ENCODE results near the gene CCZ1B.
"Not testable (repeated sequence)": the region's sequence is repeated elsewhere in the genome, so short reads cannot be mapped to it uniquely, and the experiment has no call there.

Gene CCZ1B

DNA sequence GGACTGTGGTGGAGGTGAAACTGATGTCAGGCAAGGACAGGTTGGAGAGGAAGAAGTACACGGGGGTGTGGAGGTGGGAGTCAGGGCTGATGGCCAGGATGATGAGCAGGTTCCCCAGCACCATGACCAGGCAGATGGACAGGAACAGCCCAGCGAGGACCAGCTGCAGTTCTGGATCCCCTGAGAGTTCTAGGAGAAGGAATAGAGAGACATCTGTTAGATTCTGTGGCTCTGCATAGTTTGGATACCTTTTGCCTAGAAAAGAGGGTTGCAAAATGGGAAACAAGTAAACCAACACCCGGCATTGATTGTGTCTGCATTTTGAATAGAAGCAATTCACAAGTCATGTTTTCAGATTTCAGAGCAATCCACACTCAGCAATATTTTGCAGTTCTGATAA lies 9.4 kb upstream of the CCZ1B start:
- in situ Hi-C loops (cut with MboI; ENCODE audit: low pct_unique_long_range_greater_than_20kb, low sequenced_read_pairs); DNase-seq: not testable (repeated sequence)

DNA sequence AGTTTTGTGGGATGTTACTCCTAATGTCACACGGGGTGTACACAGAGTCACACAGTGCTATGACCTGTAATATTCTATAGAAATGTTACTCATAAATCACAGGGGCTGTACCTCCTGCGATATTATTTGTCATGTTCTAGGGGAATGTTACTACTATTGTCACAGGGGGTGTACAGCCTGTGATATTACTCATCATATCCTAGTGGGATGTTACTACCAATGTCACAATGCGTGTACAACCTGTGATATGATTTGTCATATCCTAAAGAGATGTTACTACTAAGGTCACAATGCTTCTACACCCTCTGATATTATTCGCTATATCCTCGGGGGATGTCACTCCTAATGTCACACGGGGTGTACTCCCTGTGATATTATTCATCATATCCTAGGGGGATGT lies 7.6 kb upstream of the CCZ1B start:
- DNase-seq: no peak
- in situ Hi-C loops (cut with MboI; ENCODE audit: low pct_unique_long_range_greater_than_20kb, low sequenced_read_pairs): no loop called here

DNA sequence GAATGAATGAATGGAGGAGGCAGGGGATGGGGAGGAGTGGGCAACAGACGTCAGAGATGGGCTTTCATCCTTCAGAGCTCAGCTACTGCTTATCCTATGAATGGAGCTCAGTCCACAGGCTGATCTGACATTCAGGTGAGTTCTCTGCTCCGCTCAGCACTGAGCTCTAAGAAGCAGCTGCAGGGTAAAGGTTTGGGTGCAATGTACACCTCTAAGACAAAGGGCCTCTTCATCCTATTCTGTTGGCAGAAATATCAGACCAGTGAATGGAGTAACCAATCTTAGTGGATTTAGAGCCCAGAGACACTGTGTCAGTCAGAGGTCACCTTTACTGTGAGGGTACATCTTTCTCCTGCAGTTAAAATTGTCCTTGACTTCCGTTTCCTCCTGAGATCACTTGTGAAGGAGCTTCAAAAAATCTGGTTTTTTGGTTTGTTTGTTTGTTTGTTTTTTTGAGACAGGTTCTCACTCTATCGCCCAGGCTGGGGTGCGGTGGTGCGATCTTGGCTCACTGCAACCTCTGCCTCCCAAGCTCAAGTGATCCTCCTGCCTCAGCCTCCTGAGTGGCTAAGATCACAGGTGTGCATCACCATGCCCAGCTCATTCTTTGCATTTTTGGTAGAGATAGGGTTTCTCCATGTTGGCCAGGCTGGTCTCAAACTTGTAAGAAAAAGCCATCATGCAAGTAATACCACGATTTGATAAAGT lies 5.1 kb upstream of the CCZ1B start:
- DNase-seq: no peak
- in situ Hi-C loops (cut with MboI; ENCODE audit: low pct_unique_long_range_greater_than_20kb, low sequenced_read_pairs): no loop called here

DNA sequence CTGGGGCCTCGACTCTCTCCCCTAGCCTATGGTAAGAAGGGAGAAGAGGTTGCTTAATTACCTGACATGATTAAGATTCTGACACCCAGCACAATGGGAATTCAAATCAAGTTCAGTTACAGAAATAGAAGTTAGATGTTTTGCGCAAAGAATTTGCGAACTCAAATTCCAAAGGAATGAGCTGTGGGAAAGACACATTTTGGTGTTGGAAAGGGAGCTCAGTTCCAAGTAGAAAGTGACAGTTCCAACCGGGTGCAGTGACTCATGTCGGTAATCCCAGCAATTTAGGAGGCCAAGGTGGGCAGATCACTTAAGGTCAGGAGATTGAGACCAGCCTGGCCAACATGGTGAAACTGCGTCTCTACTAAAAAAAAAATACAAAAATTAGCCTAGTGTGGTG lies 4.0 kb upstream of the CCZ1B start:
- DNase-seq; in situ Hi-C loops (cut with MboI; ENCODE audit: low pct_unique_long_range_greater_than_20kb, low sequenced_read_pairs): not testable (repeated sequence)

DNA sequence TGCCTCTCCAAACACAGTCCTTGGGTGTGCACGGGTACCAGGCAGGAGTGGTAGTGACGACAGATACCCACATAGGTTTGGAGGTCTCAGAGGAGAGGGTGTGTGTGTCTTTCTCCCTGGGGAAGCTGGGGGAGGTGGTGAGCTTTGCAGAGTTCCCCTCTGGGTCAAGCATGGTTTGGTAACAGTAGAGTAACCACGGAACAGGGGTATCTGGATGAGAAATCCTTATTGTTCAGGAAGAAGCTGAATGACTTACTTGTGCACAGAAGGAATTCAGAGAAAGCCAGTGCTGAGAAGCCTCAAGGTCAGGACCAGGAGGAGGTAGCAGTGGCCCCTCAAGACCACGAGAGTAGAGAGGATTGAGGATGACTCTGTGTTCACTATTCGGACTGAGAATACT lies 3.5 kb upstream of the CCZ1B start:
- in situ Hi-C loops (cut with MboI; ENCODE audit: low pct_unique_long_range_greater_than_20kb, low sequenced_read_pairs); DNase-seq: not testable (repeated sequence)

DNA sequence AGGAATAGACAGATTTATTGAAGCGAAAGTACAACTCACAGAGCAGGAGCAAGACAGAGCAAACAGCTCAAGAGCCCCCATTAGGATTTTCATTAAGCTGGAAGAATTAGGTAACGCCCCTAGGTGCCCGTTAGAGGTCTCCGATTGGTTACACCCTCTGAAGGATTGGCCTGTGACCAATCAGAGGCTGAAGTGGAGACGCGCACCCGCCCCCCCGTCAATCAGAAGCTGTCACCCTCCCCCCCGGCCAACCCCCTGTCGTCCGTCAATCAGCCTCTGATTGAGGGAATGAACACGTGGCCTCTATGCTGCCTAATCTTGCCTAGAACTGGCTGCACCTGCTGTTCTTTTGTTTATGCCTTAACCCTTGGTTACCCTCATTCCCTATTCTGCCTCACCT lies 1.1 kb upstream of the CCZ1B start:
- in situ Hi-C loops (cut with MboI; ENCODE audit: low pct_unique_long_range_greater_than_20kb, low sequenced_read_pairs); DNase-seq: not testable (repeated sequence)

DNA sequence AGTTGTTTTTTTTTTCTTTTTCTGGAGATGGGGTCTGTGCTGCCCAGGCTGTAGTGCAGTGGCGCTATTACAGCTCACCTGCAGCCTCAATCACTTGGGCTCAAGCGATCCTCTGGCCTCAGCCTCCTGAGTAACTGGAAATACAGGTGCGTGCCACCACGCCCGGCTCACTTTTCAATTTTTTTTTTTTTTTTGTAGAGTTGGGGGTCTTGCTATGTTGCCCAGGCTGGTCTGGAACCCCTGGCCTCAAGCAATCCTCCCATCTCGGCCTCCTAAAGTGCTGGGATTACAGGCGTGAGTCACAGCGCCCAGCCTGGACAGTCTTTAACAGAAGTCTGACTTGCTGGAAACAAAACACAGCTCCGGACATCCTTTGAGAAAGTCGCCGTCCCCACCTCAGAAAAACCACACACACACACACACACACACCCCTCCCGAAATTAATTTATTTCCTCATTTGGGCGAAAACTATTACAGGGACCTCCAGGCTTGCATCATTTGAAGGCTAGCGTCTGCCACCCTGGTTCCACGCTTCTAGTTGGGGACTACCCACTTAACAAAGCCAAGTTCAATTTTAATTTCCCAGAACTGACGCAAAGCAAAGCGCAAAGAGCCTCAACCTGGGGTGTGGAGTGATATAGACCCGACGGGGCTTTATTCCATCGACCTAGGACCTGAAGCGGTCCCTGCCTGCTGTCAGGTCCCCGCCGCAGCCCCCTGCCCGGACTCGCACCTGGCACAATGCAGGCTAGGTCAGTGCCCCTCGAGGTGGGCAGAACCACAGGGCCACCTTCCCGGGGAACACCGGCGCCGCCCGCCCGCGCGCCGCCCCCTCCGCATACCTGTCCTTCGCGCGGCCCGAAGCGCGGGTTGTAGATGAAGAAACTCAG lies 594 bp downstream of the CCZ1B start:
- DNase-seq; in situ Hi-C loops (cut with MboI; ENCODE audit: low pct_unique_long_range_greater_than_20kb, low sequenced_read_pairs): not testable (repeated sequence)

DNA sequence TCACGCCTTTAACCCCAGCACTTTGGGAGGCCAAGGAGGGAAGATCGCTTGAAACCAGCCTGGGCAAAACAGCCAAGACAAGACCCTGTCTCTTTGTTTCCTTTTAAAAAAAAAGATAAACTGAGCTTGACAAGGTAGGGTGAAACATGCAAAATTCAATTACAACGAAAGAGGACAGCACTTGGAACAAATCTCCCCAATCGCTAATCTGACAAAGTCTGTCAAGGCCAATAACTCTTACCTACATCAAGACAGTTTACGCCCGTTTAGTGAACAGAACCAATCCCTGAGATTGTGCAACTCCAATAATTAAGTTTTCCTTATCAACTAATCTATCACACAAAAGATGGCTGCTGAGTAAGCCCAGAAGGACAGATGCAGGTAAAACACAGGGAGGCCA lies 4.5 kb downstream of the CCZ1B start:
- not testable (repeated sequence) for DNase-seq
- in situ Hi-C loops (cut with MboI; ENCODE audit: low pct_unique_long_range_greater_than_20kb, low sequenced_read_pairs): loop anchor here (25.0 kb wide), 1 partner anchor 909 kb away; no protein-coding TSS in a partner anchor

DNA sequence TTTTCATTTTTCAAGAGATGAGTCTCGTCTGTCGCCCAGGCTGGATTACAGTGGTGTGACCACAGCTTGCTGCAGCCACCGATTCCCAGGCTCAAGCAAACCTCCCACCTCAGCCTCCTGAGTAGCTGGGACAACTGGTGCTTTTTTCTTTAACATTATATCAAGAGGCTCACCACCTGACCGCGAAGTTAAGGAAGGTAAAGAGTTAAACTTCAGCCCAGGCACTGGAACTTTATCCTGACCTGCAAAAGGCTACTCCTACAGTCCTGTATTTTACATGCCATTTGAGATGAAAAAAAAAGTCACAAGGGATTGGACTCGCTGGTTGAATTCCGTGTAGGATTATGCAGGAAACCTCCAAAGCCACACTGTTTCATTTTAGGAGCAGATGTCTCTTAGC lies 10.6 kb downstream of the CCZ1B start:
- DNase-seq: not testable (repeated sequence)
- in situ Hi-C loops (cut with MboI; ENCODE audit: low pct_unique_long_range_greater_than_20kb, low sequenced_read_pairs): loop anchor here (25.0 kb wide), 1 partner anchor 903 kb away; no protein-coding TSS in a partner anchor

DNA sequence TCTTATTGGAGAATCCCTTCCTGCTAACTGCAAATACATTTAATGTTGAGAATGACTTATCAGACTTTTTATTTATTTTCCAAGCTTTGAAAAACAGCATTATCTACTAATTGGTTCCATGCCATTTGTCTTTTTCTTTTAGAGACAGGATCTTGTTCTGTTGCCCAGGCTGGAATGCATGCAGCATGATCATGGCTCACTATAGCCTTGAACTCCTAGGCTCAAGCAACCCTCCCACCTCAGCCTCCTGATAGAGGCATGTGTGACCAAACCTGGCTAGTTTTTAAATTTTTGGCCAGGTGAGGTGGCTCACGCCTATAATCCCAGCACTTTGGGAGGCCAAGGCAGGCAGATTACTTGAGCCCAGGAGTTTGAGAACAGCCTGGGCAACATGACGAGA lies 13.1 kb downstream of the CCZ1B start:
- in situ Hi-C loops (cut with MboI; ENCODE audit: low pct_unique_long_range_greater_than_20kb, low sequenced_read_pairs): loop anchor here (25.0 kb wide), 1 partner anchor 901 kb away; no protein-coding TSS in a partner anchor
- DNase-seq: not testable (repeated sequence)

DNA sequence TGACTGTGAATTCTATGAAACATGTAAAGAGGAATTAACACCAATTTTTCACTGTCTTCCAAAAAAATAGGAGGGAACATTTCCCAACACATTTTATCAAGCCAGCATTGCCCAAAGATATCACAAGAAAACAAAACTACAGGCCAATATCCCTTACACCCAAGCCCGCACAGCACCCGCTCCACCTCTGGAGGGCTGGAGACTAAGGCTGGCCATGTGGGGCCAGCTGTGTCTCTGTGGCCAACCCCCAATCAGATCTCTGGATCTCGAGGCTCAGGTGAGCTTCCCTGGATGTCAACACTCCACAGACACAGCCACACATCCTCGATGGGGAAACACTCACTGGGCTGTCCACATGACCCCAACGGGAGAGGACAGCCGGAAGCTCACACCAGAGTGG lies 18.1 kb downstream of the CCZ1B start:
- not testable (repeated sequence) for DNase-seq
- in situ Hi-C loops (cut with MboI; ENCODE audit: low pct_unique_long_range_greater_than_20kb, low sequenced_read_pairs): loop anchor here (25.0 kb wide), 1 partner anchor 896 kb away; no protein-coding TSS in a partner anchor

DNA sequence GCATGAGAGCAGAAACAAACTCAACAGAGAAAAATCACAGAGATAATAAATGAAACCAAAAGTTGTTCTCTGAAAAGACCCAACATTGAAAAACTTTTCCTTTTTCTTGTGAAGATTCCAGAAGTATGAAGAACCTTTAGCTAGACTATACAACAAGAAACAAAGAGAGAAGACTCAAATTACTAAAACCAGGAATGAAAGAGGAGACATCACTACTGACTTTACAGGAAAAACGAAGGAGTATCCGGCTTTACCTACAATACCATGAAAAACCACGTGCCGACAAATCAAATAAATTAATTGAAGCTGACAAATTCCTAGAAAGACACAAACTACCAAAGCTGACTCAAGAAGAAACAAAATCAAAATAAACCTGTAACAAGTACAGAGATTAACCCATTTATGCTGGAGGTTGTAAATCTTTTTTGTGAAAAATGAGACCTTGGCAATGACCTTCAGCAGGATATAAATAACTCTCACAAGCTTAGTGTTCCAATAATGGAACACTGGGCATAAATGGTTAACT lies 18.6 kb downstream of the CCZ1B start:
- in situ Hi-C loops (cut with MboI; ENCODE audit: low pct_unique_long_range_greater_than_20kb, low sequenced_read_pairs): loop anchor here (25.0 kb wide), 1 partner anchor 895 kb away; no protein-coding TSS in a partner anchor
- DNase-seq: not testable (repeated sequence)

DNA sequence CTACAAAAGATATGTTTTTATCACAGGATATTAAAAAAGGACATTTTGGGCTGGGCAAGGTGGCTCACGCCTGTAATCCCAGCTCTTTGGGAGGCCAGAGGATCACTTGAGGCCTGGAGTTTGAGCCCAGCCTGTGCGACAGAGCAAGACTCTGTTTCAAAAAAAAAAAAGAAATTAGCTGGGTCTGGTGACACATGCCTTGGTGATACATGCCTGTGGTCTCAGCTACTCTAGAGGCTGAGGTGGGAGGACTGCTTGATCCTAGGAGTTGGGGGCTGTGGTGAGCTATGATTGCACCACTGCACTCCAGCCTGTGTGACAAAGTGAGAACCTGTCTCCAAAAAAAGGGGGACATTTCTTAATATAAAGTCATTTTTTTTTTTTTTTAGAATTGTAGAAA lies 25.7 kb downstream of the CCZ1B start:
- DNase-seq: not testable (repeated sequence)
- in situ Hi-C loops (cut with MboI; ENCODE audit: low pct_unique_long_range_greater_than_20kb, low sequenced_read_pairs): loop anchor here (25.0 kb wide), 1 partner anchor 888 kb away; no protein-coding TSS in a partner anchor

DNA sequence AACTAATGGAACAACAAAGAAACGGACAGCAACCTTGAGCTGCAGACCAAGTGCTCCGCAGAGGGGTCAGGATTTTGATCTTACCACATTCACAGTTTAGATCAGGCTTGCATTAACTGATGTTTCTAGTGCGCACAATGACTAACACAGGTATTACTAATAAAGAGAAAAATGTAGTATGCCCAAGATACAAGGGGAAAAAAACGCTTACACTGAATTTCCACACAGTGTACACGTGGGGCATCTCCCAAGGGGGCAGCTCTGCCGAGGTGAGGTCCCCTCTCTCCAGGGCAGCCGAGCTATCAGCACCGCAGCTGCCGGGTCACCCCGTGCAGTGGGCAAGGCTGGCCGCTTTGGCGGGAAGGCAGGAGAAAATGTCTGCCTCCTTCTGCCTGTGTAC lies 26.2 kb downstream of the CCZ1B start:
- not testable (repeated sequence) for DNase-seq
- in situ Hi-C loops (cut with MboI; ENCODE audit: low pct_unique_long_range_greater_than_20kb, low sequenced_read_pairs): loop anchor here (25.0 kb wide), 1 partner anchor 888 kb away; no protein-coding TSS in a partner anchor

DNA sequence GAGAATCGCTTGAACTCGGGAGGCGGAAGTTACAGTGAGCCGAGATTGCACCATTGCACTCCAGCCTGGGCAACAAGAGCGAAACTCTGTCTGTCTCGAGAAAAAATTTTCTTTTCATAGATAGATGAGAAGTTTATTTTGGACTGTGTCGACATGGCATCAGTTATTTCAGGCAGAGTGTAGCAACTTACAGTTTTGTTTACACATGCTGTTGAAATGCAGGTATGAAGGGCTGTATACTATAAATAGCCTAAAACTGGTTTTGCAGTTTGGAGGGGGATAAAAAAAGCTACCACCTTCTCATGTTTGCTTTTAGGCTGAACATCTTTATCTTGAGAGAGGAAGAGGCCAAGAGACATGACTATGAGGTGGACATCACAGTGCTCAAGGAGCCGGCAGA lies 28.0 kb downstream of the CCZ1B start:
- in situ Hi-C loops (cut with MboI; ENCODE audit: low pct_unique_long_range_greater_than_20kb, low sequenced_read_pairs); DNase-seq: not testable (repeated sequence)

DNA sequence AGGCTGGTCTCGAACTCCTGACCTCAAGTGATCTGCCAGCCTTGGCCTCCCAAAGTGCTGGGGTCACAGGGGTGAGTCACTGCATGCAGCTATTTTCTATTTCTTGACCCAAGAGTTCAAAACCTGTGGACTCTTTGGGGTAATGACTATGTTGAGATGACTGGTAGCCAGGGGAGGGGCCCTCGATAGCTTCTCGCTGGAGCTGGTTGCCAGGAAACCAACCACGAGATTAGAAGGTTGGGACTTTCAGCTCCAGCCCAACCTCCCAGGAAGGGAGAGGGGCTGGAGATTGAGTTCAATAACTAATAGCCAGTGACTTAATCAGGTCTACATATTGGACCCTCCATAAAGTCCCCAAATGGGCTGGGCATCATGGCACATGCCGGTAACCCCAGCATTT lies 28.9 kb downstream of the CCZ1B start:
- DNase-seq; in situ Hi-C loops (cut with MboI; ENCODE audit: low pct_unique_long_range_greater_than_20kb, low sequenced_read_pairs): not testable (repeated sequence)

DNA sequence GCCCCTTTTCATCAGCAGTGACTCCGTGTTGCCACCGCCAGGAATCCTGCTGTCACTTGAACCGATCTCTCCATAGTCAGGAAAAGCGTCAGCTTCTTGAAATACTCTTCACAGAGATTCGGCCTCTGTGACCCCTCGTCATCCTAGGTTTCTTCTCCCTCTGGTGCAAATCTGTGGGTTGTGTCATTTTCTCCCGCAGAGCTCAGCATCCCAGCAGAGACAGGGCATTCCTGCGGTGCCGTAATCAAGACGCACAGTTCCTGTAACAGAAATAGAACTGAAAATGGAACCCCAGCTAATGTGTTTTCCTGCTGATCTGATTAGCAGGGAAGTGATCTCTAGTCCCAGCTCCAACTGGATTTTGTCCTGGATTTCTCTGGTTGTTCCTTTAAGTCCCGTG lies 31.8 kb downstream of the CCZ1B start:
- DNase-seq; in situ Hi-C loops (cut with MboI; ENCODE audit: low pct_unique_long_range_greater_than_20kb, low sequenced_read_pairs): not testable (repeated sequence)

DNA sequence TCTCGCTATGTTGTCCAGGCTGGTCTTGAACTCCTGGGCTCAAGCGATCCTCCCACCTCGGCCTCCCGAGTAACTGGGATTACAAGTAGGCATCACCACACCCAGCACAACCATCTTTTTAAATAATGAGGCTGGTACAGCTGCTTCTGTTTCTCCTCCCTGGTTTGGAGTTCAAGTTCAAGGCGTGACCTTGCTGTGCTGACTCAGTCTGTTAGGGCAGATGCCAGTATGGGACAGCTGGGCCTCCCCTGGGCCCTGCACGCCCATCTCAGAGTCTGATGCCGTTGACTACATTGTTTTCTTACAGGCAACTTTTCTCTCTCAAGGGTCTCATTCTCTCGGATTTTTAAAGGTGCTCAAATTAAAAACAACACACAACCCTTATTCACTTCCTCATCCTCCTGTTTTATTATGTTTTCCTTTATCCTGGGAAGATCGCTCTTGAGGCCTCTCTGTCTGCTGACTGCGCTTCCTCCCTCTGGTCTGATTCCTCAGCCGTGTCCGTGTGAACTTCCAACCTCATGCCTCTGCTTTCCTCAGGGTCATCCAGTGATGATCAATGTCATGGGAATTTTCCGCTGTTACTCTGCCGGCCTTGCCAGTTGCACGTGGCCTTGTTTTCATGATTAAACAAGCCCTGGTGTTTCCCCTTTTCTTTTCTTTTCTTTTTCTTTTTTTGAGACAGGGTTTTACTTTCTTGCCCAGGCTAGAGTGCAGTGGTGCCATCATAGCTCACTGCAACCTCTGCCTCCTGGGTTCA lies 33.8 kb downstream of the CCZ1B start:
- DNase-seq; in situ Hi-C loops (cut with MboI; ENCODE audit: low pct_unique_long_range_greater_than_20kb, low sequenced_read_pairs): not testable (repeated sequence)

DNA sequence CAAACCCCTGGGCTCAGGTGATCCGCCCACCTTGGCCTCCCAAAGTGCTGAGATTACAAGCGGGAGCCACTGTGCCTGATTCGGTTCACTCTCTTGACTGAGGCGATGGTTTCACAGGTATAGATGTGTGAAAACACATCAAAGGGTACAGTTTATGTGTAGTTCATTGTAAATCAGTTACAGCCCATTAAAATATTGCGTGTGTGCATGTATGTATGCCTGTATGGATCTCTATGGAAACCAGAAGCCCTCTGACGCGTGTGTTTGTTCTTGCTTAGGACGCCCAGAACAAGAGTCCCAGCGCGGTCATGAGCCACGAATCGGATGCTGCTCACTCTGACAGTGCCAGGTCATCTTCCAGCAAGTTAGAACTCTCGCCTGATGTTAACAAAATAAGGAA lies 36.7 kb downstream of the CCZ1B start:
- DNase-seq; in situ Hi-C loops (cut with MboI; ENCODE audit: low pct_unique_long_range_greater_than_20kb, low sequenced_read_pairs): not testable (repeated sequence)
